NCI-H226 (cell line): Measurements from ENCODE around the gene KIRREL3.

Source experiments
- DNase-seq: peaks from one replicate; pipeline ENCODE4 v3.0.0-alpha.2; 2015

KIRREL3 gene

GRCh38 chr11:126592496-126593410 lies 407.8 kb downstream of the KIRREL3 start:
- DNase-seq: no peak

DNA sequence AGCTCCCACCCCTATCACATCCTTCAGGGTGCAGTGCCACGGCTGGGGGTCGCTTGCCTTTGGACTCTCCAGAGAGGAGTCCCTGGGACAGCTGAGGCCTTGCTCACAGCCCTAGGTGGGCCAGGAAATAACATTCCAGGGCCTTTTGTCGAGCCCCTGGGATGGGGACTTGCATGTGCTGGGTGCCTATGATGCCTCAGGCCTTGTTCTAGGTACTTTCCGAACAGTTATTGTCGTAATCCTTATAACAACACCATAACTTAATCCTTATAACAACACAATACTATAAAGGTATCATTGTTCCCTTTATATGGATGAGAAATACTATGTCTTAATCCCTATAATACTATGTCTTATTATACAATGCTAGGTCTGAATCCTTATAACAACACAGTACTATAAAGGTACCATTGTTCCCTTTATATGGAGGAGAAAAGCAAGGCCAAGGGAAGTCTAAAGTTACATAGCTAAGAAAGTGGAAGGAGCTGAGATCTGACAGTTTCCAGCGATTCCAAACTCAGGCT lies 408.5 kb downstream of the KIRREL3 start:
- no peak for DNase-seq

- no peak for DNase-seq
Observed at GRCh38 chr11:126589492-126589803, 411.1 kb downstream of the KIRREL3 start.

DNA sequence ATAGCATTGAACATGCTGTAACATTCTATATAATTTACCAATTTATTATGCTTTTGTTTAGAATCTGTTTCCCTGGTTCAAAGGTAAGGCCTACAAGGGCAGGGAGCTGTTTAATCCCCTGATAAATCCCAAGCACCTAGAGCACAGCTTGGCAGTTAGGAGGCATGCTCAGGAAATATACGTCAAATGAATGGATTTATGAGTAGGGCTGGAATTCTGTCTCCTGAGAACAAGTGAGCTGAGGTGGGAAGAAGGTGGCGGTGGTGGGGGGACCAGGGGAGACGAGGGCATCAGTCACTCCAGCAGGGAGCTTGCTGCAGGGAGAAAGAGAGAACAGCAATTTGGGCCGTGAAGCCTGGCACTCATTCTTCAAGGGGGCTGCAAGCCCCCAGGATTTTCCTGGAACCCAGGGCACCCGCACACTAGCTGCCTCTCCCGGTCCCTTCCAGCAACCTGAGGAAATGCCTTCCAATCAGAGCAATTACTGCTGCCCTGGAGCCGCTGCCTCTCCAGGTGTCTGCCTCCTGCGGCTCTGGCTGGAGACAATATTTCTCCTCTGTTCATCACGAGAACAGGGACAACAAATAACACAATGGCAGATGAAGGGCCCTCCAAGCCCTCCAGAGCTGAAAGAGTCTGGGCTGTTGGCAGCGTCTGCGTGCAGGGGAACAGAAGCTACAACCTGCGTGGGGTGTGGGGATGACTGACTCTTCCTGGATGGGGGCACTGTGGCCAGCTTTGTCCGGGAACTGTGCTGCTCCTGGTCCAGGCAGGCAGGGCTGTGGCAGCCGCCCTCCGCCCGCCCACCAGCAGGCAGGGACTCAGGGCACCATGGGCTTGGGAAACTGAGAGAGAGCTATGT lies 411.7 kb downstream of the KIRREL3 start:
- no peak for DNase-seq

- DNase-seq: no peak
Observed at GRCh38 chr11:126587541-126587940, 413.0 kb downstream of the KIRREL3 start.

DNA sequence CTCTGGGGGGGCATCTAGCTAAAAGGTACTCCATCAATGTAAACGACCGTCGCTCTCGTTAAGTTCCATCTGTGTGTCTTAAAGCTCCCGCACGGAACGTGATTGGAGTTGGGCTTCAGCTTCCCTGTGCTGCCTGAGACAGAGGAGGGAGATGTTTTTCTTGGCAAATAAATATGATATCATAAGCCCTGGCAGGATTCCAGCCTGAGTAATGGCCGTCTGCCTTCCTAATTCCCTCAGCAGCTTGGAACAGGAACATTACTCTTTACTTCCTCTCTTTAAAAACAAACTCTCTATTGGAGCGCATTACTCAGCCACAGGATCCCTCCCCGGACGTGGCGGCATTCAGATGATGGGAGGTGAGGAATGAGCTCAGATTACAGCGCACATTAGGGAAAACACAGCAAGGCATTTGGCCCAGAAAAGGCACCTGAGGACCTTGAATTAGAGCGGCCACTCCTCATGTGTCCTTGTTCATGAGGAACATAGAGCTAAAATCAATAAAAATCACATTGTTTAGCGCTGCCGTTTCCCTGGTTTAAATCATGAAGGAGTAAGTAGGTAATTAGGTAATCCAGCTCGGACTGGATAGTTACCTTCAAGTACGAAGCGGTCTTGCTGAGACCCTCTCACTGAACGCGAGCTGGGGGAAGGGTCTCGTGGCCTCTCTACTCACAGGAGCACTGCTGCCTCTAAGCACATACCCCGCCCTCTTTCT lies 414.6 kb downstream of the KIRREL3 start:
- DNase-seq: peak; percentile 92

DNA sequence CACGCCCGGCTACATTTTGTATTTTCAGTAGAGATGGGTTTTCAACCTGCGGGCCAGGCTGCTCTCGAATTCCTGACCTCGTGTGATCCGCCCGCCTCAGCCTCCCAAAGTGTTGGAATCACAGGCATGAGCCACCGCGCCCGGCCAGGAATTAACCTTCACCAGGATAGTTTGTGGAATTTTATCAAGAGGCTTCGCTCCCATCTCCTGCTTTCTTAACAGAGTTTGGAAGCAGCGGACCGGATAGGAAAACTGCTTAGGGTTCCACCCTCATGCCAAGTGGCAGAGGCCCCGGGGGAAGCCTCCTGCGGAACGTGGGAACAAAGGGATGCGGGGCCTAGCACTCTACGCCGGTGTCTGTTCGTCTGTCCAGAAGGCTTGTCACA lies 415.2 kb downstream of the KIRREL3 start:
- DNase-seq: peak; percentile 13

DNA sequence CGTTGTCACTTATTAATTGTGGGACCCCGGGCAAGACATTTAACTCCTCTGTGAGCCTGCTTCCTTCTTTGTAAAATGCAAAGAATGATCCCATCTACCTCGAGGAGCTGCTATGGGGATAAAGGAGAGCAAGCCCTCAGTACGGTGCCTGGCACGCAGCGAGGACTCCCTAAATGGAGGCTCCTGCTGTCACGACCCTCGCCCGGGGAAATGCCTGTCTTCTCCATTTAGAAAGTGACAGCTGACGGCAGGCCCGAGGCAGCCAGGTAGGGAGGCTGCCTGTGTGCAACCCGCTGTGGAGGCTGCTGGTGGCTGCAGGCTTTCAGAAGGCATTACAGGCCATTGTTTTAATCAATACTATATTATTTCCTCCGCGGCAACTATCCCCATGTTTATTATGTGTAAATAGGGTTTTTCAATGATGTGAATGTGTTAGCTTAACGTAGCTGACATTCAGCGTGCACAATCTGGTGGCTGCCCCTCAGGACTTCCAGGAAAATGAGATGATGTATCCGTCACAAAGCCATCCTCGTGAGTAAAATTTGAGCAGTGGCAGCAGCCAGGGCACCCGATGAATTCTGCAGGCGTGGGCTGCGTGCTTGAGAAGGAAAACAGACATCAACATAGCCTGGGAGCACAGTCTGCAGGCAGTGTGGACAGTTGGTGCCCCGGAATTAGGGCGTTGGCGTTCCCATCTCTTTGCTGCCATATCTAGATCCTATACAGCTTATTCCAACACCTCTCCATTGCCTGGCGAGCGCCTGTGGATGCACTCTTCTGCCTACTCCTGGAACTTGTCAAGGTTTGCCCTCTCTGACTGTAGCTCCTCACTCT lies 416.8 kb downstream of the KIRREL3 start:
- DNase-seq: no peak

GRCh38 chr11:126583101-126583500 lies 417.5 kb downstream of the KIRREL3 start:
- DNase-seq: no peak

- no peak for DNase-seq
Observed at GRCh38 chr11:126581871-126582648, 418.5 kb downstream of the KIRREL3 start.

- DNase-seq: no peak
Observed at GRCh38 chr11:126578426-126578825, 422.1 kb downstream of the KIRREL3 start.

- DNase-seq: no peak
Observed at GRCh38 chr11:126578021-126578420, 422.5 kb downstream of the KIRREL3 start.

- DNase-seq: no peak
Observed at GRCh38 chr11:126575849-126576248, 424.7 kb downstream of the KIRREL3 start.

- DNase-seq: no peak
Observed at GRCh38 chr11:126573325-126573978, 427.1 kb downstream of the KIRREL3 start.

GRCh38 chr11:126570489-126570888 lies 430.1 kb downstream of the KIRREL3 start:
- DNase-seq: no peak

DNA sequence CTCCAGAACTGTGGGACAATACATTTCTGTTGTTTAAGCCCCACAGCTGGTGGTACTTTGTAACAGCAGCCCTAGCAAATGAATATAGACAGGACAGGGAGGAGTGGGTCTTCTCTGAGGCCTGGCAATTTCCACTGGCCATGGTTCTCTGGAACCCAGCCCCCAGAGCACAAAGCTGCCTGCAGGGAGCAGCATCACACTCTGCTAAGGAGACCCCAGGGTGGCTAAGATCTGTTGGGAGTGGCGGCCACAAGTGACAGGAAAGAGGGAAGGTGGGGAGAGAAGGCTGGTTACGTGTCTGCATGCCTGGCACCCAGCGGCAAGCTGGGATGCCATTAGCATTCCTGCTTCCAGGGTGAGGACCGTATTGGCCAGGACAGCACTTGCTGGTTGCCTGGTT lies 433.2 kb downstream of the KIRREL3 start:
- no peak for DNase-seq

DNA sequence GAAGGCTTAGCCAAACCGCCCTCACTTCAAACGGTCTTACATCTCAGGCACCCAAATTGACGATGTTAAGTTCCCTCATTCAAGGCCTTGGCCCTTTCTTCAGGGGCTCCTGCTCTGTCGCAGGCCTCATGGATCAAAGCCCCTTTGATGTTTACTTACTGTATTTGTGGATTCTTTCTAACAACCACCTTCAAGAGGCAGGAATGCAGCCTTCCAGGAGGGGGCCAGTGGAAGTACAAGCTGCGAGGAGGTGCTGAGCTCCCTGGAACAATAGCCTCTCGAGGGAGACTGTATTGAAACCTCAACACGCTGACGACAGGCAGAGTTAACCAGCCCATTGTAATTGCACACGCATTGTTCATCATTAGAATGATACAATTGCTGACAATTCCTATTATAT lies 436.0 kb downstream of the KIRREL3 start:
- no peak for DNase-seq

DNA sequence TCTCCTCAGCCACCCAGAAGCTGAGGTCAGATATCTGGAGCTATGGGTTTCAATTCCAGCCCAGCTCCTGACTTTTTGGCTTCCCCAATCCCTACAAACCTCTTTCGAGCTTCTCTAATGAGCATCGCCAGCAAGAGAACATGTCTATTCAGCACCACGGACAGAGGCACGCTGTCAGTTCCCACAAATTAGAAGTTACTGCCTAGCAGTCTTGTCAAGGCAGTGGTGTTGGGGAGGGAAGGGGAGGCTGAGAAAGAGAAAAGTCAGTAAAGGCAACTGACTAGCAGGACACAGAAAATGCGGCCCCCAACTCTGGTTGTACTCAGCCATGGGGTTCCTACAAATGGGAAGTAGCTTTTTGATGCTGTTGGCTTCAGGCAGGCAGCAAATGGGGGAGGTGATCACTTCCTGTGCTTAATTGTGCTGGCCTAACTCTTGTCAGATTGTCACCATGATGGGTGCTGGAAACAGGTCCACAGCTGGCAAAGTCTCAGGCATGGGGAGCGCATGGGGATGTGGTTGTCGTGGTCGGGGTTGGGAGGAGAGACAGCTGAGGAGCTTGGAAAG lies 439.2 kb downstream of the KIRREL3 start:
- peak; percentile 25 for DNase-seq

GRCh38 chr11:126560221-126560620 lies 440.3 kb downstream of the KIRREL3 start:
- DNase-seq: no peak
